Measurements from ENCODE around the gene PEX1.

PEX1 gene

DNA sequence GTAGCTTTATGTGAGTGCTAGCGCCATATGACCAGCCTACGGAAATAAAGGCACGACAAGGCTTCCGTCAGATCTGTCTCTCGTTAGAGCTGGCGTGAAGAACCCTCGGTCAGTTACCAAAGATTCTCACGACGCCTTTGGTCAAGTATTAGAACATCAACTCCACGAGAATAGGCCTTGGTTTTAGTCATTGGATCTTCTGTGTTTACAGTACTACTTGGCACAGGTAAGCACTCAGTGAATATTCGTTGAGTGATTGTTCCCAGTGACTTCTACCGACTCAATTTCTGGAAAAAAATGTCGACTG is 591 bp upstream of the PEX1 start:
- no peak for DNase-seq (ENCODE audit: low read depth)
- peak overlapping the region; percentile 84 for H3K4me3 ChIP-seq (replicated peaks; ENCODE audit: low read depth, low read length)
- TF ChIP-seq, protein P1, sequence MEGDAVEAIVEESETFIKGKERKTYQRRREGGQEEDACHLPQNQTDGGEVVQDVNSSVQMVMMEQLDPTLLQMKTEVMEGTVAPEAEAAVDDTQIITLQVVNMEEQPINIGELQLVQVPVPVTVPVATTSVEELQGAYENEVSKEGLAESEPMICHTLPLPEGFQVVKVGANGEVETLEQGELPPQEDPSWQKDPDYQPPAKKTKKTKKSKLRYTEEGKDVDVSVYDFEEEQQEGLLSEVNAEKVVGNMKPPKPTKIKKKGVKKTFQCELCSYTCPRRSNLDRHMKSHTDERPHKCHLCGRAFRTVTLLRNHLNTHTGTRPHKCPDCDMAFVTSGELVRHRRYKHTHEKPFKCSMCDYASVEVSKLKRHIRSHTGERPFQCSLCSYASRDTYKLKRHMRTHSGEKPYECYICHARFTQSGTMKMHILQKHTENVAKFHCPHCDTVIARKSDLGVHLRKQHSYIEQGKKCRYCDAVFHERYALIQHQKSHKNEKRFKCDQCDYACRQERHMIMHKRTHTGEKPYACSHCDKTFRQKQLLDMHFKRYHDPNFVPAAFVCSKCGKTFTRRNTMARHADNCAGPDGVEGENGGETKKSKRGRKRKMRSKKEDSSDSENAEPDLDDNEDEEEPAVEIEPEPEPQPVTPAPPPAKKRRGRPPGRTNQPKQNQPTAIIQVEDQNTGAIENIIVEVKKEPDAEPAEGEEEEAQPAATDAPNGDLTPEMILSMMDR (IDR thresholded peaks at IDR 0.05; ENCODE audit: low read length, missing control alignments): no peak

DNA sequence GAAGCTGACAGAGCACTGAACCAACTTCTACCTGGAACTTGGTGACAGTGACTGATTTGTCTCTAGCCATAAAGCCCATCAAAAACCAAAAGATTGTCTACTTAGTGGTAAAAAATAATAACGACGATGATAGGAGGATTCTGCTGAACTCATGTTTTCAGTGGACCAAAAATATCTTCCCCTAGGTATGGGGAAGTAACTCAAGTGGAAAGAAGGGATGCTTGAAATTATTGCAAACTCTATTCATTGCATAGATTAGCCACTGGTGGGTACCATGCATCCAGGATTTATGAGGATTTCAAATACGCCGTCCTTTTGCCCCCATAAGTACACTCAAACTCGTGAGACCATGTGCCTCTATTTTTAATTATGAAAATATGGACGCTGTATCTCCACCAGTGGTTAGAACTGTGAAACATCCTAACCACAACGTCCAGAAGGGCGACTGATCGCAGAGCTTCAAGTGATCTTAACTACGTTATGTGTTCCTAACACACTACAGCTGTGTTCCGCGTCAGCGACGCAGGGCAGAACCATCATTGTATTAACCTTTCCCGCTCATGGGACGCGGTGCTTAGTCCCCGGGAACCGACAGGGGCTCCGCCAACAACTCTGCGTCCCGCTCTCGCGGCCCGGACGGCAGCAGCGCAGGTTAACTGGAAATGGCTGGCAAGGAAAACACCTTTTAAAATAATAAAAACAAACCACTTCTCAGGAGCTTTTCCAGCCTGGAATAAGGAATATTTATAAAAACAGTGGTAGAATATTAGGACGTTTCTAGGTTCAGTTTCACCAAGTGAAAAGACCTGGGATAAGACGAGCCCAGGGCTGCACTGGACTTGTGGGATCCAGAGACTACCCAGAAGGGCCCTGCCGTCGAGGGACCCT is 776 bp downstream of the PEX1 start:
- H3K4me3 ChIP-seq (replicated peaks; ENCODE audit: low read depth, low read length): peak overlapping the region; percentile 84
- TF ChIP-seq, protein P1 (IDR thresholded peaks at IDR 0.05; ENCODE audit: low read length, missing control alignments): peak; percentile 20
- DNase-seq (ENCODE audit: low read depth): peak; percentile 48

DNA sequence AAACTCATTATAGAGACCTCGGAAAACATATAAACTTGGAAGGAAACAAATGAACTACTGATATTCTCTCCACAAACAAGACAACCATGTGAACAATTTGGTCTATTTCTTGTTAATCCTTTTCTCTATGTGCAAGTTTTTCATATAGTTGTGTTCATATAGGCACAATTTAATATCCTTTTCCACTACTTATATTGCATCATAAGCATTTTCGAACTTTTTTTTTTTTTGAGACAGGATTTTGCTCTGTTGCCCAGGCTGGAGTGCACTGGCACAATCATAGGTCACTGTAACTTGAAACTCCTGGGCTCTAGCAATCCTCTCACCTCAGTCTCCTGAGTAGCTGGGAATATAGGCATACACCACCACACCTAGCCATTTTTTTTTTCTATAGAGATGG is 5.2 kb downstream of the PEX1 start:
- TF ChIP-seq, protein P1 (IDR thresholded peaks at IDR 0.05; ENCODE audit: low read length, missing control alignments): no peak
- DNase-seq (ENCODE audit: low read depth): no peak
- H3K4me3 ChIP-seq (replicated peaks; ENCODE audit: low read depth, low read length): no peak overlapping the region

GRCh38 chr7:92520024-92520423 is 8.3 kb downstream of the PEX1 start:
- TF ChIP-seq, protein P1 (IDR thresholded peaks at IDR 0.05; ENCODE audit: low read length, missing control alignments): no peak
- H3K4me3 ChIP-seq (replicated peaks; ENCODE audit: low read depth, low read length): no peak overlapping the region
- DNase-seq (ENCODE audit: low read depth): no peak

- DNase-seq (ENCODE audit: low read depth): peak; percentile 2
- no peak overlapping the region for H3K4me3 ChIP-seq (replicated peaks; ENCODE audit: low read depth, low read length)
- TF ChIP-seq, protein P1 (IDR thresholded peaks at IDR 0.05; ENCODE audit: low read length, missing control alignments): no peak
These were observed 10.7 kb downstream of the PEX1 start for GRCh38 chr7:92517631-92518030.

DNA sequence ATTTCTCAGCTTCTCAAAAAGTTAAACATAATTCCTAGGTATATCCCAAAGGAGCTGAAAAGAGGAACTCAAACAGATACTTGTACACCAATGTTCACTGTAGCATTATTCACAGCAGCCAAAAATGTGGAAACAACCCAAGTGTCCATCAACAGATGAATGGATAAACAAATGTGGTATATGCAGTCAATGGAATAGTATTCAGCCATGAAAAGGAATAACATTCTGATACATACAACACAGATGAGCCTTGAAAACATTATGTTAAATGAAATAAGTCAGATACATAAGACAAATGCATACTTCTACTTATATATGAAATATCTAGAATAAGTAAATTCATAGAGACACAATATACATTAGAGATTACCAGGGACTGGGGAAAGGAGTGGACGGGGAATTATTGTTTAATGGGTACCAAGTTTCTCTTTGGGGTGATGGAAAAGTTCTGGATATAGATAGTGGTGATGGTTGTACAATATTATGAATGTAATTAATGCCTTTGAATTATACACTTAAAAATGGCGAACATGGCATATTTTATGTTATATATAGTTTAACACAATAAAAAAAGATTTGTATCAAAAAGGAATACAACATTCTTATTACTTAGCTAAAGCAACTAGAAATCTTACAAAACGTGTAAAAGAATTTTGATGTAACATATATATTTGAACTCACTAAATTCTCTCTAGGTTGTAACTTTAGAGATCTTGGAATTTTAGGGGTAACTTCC is 15.0 kb downstream of the PEX1 start:
- no peak for DNase-seq (ENCODE audit: low read depth)
- no peak overlapping the region for H3K4me3 ChIP-seq (replicated peaks; ENCODE audit: low read depth, low read length)
- TF ChIP-seq, protein P1 (IDR thresholded peaks at IDR 0.05; ENCODE audit: low read length, missing control alignments): no peak

Data from fibroblast of pulmonary artery (primary cell).